Activated CD4-positive, alpha-beta memory T cell treated with anti-CD3 and anti-CD28 coated beads, Interleukin-2, amount 10 ng/mL, durations not matched to agents 7 days and 5 days (primary cell): ENCODE measurements around the gene SETX. TPM values are rescaled to one million over a fixed set of nuclear protein-coding genes. Genes with fewer than 3 reads are reported as not detected.

Experiments
- CTCF ChIA-PET: fragments of 350-600 bp; sonication (Branson Sonifier 250); formaldehyde crosslinking; loops from one replicate; lab custom pipeline; 2021; ENCODE audit warnings: antibody characterized with exemption, inconsistent platforms; lab: Charles Lee
- POLR2A ChIA-PET: fragments of 350-600 bp; sonication (Branson Sonifier 250); formaldehyde crosslinking; loops from one replicate; lab custom pipeline; 2021; ENCODE audit warnings: antibody characterized with exemption; lab: Charles Lee
- DNase-seq: peaks from one replicate; pipeline ENCODE4 v3.0.0-alpha.2; 2020
- H3K27ac Mint-ChIP-seq: one replicate; pipeline ENCODE4 v1.8.0; 2021; ENCODE audit warnings: mild to moderate bottlenecking, mixed read lengths
- H3K27me3 Mint-ChIP-seq: one replicate; pipeline ENCODE4 v1.8.0; 2021; ENCODE audit warnings: mixed read lengths
- H3K36me3 Mint-ChIP-seq: one replicate; pipeline ENCODE4 v1.8.0; 2021; ENCODE audit warnings: low read depth, mixed read lengths
- H3K4me1 Mint-ChIP-seq: one replicate; pipeline ENCODE4 v1.8.0; 2021; ENCODE audit warnings: mixed read lengths
- H3K4me3 Mint-ChIP-seq: one replicate; pipeline ENCODE4 v1.8.0; 2021; ENCODE audit warnings: mild to moderate bottlenecking, mixed read lengths
- H3K9me3 Mint-ChIP-seq: one replicate; pipeline ENCODE4 v1.8.0; 2021; ENCODE audit warnings: mixed read lengths
- total RNA-seq, 2 experiments: library from RNA; stranded (reverse); gene quantifications; one replicate each; pipeline ENCODE4 v1.2.3, GENCODE V29; 2021

SETX gene
- total RNA-seq, 2 experiments from 2014 or later, result 63.7 to 69.4 TPM

DNA sequence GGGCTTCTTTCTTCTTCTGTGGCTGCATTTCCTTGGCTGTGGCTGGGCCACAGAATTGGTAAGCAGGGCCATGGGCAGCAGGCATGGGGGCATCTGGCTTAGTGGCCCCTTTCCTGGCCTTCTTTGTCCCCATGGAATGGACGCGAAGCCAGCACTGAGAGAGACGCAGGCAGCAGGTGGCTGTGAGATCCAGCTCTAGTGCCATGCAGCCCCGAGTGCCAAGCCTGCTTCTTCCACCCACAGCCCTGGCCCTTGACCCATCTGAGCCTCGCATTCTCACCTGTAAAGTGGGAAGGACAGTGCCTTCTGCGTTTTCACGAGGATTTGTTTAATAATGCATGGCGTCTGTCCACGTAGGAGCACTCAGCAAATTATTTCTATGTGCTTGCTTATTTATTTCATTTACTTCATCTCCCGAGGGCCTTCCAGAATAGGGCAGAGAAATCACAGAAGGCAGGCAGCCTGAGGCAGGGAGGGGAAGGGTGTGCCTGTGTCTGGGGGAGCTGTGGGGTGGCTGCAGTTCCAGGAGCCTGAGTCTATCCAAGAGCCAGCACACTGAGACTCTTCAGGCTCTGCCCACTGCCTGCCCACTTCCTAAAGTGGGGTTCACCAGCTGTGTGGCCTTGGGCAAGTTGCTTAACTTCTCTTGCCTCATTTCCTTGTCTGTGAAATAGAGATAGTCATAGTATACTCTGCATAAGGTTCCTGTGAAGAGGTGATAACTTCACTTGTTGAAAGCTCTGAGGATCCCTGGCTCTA lies 137.7 kb downstream of the SETX start:
- peaks cover 1% of the 10 kb centered on the region for H3K4me1 Mint-ChIP-seq
- peaks cover 12% of the 10 kb centered on the region for H3K27me3 Mint-ChIP-seq
- H3K36me3 Mint-ChIP-seq, result no peaks in the 10 kb centered on the region
- ChIA-PET CTCF (interaction anchor here (1.2 to 1.8 kb wide), 3 partner anchors 19 to 47 kb away, joined by 3 to 6 read pairs (median 5); no protein-coding TSS in a partner anchor), POLR2A (no interaction called here)
- H3K4me3 Mint-ChIP-seq, result no peak overlapping the region
- no peak for DNase-seq
- no peaks in the 10 kb centered on the region for H3K9me3 Mint-ChIP-seq
- no peak overlapping the region for H3K27ac Mint-ChIP-seq

DNA sequence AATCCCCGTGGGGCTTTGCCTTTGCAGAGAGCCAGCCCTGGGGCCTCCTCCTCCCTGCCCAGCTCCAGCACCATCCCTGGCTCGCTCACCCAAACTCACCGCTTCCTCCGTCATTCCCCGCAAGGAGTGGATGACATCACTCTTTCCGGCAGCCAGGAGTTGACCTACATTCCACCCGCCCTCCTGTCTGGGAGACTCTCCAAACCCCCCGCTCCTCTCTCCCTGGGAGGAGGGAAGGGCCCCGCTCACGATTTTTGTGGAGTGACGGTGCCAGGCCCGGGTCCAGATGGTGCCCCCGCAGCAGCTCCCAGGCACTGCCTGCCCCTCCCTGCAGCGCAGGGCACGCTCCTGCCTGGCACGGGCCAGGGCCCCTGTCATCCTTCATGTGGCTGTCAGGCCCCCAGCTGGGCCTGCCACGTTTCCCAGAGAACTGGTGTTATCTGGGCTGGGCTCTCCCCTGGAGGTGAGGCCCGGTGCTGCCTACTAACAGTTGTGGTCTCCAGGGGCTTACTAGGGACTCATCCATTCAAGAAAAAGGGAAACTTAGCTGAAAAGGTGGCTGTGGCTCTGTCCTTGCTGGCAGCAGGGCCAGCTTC lies 140.7 kb downstream of the SETX start:
- Mint-ChIP-seq H3K27ac (no peak overlapping the region), H3K4me3 (no peak overlapping the region), H3K9me3 (no peaks in the 10 kb centered on the region), H3K27me3 (peaks cover 6% of the 10 kb centered on the region), H3K4me1 (peaks cover 1% of the 10 kb centered on the region), H3K36me3 (no peaks in the 10 kb centered on the region)
- no peak for DNase-seq
- ChIA-PET CTCF (no interaction called here), POLR2A (no interaction called here)

DNA sequence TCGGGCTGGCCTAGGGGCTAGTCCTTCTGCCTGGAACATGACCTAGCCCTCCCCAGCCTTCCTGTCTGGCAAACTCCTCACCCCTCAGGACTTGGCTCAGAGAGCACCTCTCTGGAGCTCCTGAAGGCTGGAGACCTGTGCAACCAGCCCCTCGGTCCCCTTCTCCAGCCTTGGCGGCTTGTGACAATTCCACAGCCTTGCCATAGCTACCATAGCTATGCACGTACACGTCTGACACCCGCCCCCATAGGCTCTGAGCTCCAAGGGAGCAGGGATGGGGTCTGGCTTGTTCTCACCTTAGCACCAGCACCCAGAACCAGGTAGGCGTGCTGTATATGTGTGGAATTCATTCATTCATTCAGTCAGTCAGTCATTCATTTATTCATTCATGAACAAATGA lies 143.2 kb downstream of the SETX start:
- CTCF ChIA-PET, result no interaction called here
- DNase-seq, result no peak
- H3K4me3 Mint-ChIP-seq, result no peak overlapping the region
- H3K27me3 Mint-ChIP-seq, result peaks cover 6% of the 10 kb centered on the region
- H3K4me1 Mint-ChIP-seq, result peaks cover 3% of the 10 kb centered on the region
- no peaks in the 10 kb centered on the region for H3K36me3 Mint-ChIP-seq
- no peaks in the 10 kb centered on the region for H3K9me3 Mint-ChIP-seq
- H3K27ac Mint-ChIP-seq, result no peak overlapping the region
- POLR2A ChIA-PET, result no interaction called here

Other genes with a start within 250 kb of the SETX start
- 1 to 10 TPM; 5.9 to 7.3 TPM for gene NTNG2, start 192.9 kb downstream of the SETX start, total RNA-seq
- 10 to 100 TPM; 24.5 to 26.1 TPM for gene TTF1, start 51.9 kb upstream of the SETX start, total RNA-seq
- gene CFAP77, start 55.2 kb upstream of the SETX start, total RNA-seq, result not detected
- not detected for gene BARHL1, start 227.6 kb upstream of the SETX start, total RNA-seq